HG03521 (cell line): ENCODE data around the gene ANKS1B.

ENCODE experiments used
- ATAC-seq: cut with Tn5 transposase; IDR thresholded peaks from one replicate; pipeline ENCODE4 v1.9.1; 2021; ENCODE audit warnings: mild to moderate bottlenecking, moderate library complexity; ENCODE audit not compliant: unreplicated experiment

ANKS1B gene

DNA sequence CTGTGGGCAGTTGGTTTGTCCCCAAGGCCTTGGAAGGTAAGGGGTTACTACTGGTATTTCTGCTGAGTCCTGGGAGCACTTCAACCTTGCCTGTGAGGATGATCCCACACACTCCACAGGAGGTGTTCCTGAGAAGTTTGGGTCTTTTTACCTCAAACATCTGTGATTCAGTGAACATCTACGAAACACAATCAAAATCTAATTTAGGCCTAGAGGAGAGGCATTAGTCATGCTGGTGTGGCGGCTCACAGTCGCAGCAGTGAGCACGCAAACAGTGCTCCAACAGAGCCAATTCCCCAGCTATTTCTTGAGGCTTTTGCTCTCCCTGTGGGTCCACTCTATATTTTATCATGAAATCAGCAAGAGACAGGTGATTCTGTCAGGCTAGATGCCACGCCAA is 1232.0 kb downstream of the ANKS1B start:
- no peak for ATAC-seq

DNA sequence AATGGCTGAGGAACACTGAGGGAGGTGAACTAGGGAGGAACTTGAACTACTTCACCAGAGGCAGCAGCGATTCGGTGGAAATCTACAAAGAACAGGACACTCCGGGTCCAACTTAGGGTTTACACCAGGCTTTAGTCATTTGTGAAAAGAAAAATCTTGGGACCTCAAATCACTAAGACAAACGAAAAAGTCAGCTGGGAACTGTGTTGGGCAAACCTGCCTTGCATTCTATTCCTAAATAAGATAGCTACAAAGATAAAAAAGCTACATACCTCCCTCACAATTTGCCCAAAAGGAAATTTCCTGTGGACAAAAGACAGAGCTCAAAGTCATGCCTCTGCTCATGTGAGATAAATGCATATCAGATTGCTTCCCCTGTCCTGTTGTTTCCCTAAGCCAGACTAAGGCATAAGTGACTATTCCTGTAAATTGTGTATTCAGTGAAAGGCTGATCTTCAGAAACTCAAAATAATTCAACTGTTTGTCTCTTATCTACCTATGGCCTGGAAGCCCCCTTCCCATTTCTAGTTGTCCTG is 1233.1 kb downstream of the ANKS1B start:
- ATAC-seq = no peak

GRCh38 chr12:98750511-98750910 is 1234.2 kb downstream of the ANKS1B start:
- ATAC-seq = no peak

- no peak for ATAC-seq
These were observed 1236.3 kb downstream of the ANKS1B start for GRCh38 chr12:98748463-98748862.

DNA sequence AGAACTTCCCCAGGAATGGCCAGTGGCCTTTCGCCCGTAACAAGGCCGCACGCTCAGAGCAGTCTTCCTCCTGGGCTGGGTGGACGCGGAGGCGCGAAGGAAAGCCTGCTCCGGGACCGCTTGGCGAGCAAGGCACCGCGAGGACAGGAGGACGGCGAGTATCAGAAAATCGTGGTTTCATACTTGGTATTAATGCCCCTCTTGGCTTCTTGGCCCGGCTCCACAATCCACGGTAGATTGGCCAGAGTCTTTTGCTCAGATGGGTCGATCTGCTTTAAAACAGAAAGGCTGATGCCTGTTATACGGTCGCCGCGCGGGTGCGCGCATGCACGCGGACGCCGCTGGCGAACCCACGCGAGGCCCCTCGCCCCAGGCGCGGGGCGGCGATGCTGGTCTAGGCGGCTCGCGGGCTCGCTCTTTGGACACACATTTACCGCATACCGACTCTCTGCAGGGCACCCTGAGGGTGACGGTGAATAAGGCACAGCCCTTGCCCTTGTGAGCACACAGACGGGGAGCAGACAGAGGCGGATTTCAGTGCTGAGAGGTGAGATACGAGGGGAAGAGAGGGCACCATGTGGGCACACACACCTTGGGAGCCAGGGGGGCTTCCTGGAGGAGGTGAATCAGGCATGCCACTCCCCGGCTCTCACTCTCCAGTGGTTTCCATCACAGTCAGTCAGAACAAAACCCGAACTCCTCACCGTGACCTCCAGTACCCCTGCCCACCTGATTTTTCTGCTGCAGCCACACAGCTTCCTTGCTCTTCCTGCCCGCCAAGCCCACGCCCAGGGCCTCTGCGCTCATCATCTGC is 1239.0 kb downstream of the ANKS1B start:
- peak; percentile 52 for ATAC-seq

- no peak for ATAC-seq
These were observed 1240.1 kb downstream of the ANKS1B start for GRCh38 chr12:98744680-98745079.

DNA sequence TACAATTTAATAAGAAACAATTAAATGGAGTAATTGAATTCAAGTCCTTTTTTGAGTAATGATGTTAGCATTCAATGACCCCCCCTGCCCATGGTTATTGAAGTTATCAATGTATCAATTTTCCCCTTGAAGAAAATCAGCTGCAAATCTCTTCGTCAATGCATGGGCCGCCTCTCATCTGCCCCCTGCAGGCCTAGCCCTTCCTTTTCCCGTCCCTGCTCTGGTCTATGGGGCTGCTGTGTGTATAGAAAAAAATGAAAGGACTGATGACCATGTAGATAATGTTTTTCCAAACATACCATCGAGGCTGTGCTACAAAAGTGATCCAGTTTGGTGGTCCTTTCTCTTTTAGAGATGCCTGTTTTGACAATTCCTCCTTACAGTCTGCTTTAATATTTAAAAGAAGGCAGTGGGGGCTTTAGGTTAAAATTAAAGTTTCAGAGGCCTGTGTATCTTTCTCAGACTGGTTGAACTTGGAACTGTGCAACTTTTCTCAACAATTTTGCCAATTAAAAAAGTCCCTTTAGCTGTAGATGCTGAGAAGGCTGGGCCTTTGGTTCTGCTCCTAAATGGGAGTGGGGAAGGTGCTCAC is 1241.3 kb downstream of the ANKS1B start:
- peak; percentile 58 for ATAC-seq

DNA sequence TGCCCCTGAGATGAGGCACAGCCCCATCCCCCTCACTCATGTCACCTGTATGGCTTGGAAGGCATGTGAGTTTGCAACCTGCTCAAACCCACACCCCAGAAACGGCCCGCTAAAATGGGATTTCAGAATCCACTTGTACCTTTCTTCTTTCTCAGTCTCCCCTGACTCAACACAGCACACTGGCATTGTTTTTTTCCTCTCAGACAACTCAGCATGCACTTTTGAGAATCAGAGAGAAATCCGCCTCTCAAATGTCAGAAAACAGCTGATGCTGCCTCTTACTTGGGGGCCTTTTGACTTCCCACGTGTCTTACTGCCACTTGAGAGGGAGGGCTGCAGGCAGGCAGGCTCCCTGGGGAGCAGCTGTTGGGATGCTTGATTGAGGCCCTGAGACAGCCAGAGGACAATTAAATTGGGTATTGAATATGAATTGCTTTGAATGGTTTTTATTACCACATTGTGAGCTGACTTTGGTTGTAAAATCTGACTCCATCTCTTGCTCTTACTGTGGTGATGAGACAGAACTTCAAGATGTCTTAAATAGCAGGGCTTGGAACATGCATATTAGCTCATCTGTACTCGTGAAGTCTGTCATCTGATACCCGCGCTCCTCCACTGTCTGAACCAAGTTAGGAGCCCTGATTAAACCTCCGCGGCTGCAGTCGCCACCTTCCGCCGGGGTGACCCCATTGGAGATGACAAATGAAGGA is 1243.0 kb downstream of the ANKS1B start:
- no peak for ATAC-seq

GRCh38 chr12:98741196-98741555 is 1243.6 kb downstream of the ANKS1B start:
- no peak for ATAC-seq

DNA sequence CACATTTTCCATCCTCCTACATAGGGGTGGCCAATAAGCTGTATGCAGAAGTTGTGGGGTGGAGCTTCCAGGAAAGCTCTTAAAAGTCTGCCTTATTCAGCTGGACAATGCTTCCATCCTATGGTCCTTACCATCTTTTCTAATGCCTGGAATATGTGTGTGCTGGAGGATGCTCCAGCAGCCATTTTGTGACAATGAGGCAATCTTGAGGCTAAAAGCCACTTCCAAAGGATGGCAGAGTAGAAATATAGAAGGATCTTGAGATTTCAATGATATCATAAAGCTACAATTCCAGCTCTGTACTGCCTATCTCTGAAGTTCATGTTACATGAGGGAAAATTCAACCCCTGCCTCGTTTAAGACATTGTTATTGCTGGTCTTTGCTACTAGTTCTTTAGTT is 1244.0 kb downstream of the ANKS1B start:
- no peak for ATAC-seq

- ATAC-seq = no peak
These were observed 1246.2 kb downstream of the ANKS1B start for GRCh38 chr12:98738539-98738938.

DNA sequence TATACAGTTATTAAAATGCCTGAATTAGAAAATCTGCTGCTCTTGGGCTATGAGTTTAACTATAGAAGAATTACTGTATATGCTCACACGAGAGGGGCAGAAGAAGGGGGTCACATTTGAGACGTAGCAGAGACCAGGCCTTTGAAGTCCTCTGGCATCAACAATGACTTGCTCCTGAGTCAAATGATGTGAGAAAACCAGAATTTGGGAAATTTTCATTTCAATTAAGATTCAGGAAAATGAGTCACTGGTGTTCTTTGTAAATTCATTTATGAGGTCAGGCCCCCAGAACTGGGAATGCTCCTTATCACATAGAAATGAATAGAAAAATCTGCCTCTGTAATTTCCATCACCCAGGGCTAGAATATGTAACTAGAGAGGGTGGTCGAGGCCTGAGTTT is 1246.7 kb downstream of the ANKS1B start:
- ATAC-seq = no peak

DNA sequence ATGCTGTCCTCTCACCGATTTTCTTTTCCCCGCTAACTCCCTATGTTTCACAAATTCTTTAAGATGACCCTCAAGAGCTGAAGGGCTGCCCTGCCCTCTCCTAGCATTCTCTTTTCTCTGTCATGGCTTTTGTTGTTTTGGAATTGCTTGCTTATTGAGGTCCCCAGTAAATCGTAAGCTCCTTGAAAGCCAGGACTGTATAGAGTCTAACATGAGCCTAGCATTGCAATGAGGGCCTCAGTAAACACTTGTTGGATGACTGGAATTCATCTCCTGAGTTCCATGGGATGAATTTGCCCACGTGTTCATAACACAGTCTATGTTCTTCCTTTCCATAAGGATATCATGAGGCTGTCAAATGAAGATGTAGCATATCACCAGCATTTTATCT is 1247.4 kb downstream of the ANKS1B start:
- no peak for ATAC-seq

DNA sequence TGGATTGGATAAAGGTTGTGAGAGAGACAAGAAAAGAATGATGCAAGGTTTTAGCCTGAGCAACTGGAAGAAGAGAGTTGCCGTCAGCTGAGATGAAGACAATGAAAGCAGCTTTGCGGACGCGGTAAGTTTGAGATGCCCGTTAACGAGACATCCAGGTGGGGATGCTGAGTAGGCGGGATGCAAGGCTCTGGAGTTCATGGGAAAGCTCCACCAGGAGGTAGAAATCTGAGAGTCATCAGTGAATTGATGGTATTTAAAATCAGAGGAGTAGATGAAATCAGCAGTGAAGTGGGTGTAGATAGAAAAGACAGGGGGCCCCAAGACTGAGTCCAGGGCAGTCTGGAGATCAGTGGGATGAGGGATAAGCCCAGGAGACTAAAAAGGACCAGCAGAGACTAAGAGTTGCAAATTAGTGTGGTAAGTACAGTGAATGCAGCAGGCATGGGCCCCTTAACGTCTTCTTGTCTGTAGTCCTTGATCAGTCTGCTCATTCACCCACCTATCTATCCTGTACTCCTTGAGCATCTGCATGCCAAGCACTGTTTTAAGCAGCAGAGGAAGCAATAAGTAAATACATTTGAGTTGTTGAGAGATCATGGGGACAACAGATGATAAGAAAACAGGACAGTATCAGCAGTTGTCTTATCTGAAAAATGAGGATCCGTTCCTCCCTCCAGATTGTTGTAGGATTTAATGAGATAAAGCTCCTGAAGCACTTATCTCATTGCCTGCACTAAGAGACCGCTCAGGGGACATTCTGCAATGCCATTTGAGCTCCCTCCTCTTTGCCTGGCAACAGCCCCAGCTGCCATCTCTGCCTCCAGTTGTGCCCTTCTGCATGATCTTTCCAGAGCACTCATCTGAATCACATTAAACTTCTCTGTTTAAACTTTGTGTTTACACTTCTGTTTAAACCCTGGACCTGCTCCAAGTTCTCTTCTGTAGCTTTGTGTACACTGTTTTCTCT is 1248.1 kb downstream of the ANKS1B start:
- no peak for ATAC-seq

DNA sequence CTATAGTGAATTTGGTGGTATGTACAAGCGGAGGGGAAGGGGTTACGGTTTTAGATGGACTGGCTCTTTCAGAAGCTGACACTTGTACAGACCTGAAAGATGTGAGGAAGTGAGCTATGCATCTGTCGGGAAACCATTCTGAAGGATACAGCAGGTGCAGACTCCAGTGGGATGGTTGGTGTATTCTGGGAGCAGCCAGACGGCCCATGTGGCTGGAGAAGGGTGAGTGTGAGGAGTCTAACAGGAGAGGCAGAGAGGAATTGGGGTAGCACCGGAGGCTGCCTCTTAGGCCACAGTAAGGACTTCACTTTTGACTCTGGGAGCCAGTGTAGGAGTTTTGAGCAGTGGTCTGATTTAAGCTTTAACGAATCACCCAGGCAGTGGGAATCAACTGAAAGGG is 1248.9 kb downstream of the ANKS1B start:
- no peak for ATAC-seq

- ATAC-seq = no peak
These were observed 1250.9 kb downstream of the ANKS1B start for GRCh38 chr12:98733667-98734350.

- ATAC-seq = no peak
These were observed 1254.3 kb downstream of the ANKS1B start for GRCh38 chr12:98730412-98730811.

DNA sequence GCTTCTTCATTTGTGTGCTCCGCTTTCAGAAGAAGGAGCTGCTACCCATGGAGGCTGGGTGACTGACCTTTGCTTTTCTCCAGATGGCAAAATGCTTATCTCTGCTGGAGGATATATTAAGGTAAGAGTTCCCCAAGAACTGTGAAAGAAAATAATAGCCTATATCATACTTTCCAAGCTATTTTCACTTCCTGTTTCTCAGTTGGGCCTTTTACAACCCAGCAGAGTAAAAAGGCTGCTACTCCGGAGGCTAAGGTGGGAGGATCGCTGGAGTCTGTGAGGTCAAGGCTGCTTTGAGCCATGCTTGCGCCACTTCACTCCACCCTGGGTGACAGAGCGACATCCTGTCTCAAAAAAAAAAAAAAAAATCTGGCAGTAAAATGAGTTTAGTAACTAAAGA is 1257.5 kb downstream of the ANKS1B start:
- ATAC-seq = no peak

GRCh38 chr12:98725476-98726247 is 1259.1 kb downstream of the ANKS1B start:
- peak; percentile 77 for ATAC-seq
